GM21717 (cell line): Measurements from ENCODE around the gene ASPM.
"Not testable (repeated sequence)": the region's sequence is repeated elsewhere in the genome, so short reads cannot be mapped to it uniquely, and the experiment has no call there.

Experiments used
- ATAC-seq: cut with Tn5 transposase; IDR thresholded peaks from one replicate; pipeline ENCODE4 v1.9.1; 2021; ENCODE audit warnings: mild to moderate bottlenecking, moderate library complexity; ENCODE audit not compliant: unreplicated experiment

Gene ASPM

GRCh38 chr1:197083474-197083873, 63.0 kb downstream of the ASPM start:
- ATAC-seq: no peak

DNA sequence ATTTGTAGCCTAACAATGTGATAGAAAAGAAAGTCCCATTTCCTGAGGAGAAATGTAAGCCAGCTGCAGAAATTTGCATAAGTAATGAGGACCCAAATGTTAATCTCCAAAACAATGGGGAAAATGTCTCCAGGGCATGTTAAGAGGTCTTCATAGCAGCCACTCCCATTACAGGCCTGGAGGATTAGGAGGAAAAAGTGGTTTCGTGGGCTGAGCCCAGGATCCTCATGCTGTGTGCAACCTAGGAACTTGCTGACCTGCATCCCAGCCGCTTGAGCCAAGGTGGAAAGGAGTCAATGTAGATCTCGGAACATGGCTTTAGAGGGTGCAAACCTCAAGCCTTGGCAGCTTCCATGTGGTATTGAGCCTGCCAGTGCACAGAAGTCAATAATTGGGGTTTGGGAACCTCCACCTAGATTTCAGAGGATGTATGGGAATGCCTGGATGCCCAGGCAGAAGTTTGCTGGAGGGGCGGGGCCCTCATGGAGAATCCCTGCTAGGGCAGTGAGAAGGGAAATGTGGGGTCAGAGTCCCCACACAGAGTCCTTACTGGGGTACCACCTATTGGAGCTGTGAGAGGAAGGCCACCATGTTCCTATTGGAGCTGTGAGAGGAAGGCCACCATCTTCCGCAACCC, 65.2 kb downstream of the ASPM start:
- no peak for ATAC-seq

DNA sequence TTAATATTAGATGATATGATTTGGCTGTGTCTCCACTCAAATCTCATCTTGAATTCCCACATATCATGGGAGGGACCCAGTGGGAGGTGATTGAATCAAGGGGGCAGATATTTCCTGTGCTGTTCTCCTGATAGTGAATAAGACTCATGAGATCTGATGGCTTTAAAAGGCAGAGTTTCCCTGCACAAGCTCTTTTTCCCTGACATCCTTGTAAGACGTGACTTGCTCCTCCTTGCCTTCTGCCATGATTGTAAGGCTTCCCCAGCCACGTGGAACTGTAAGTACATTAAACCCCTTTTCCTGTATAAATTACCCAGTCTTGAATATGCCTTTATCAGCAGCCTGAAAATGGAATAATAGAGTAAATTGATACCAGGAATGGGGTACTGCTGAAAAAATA, 66.1 kb downstream of the ASPM start:
- no peak for ATAC-seq

- ATAC-seq: peak; percentile 58
Measured at GRCh38 chr1:197076585-197076984, 69.9 kb downstream of the ASPM start.

DNA sequence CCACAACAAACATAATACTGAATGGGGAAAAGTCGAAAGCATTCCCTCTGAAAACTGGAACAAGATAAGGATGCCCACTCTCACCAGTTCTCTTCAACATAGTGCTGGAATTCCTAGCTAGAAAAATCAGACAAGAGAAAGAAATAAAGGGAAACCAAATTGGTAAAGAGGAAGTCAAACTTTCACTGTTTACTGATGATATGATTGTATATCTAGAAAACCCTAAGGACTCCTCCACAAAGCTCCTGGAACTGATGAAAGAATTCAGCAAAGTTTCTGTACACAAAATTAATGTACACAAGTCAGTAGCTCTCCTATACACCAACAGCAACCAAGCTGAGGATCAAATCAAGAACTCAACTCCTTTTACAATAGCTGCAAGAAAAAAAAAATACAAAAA, 72.5 kb downstream of the ASPM start:
- ATAC-seq: no peak

- ATAC-seq: no peak
Measured at GRCh38 chr1:197067457-197067818, 79.0 kb downstream of the ASPM start.

GRCh38 chr1:197066719-197067456, 79.6 kb downstream of the ASPM start, which contains the start of gene F13B:
Gene F13B (minus strand): TSS chr1:197067260. CDS start chr1:197067223, 37 bp downstream.
- no peak for ATAC-seq

DNA sequence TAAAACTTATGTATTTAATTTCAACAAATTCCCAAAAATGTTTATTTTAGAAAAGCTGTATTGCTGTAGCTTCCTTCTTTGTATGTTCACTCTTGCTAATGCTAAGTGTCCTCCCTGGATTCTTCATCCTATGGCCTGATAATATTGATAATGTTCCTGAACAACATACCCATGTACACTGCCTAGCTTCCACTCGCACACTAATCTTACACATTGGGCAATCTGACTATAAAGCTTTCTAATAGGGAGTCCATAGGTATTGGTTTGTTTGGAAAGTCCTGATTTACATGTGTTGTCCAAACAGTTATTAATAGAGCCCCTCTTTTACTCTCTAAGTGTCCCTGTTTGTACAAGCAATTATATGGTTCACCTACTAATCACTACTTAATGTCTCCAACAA, 80.2 kb downstream of the ASPM start:
- no peak for ATAC-seq

- no peak for ATAC-seq
Measured at GRCh38 chr1:197065559-197065958, 80.9 kb downstream of the ASPM start.

DNA sequence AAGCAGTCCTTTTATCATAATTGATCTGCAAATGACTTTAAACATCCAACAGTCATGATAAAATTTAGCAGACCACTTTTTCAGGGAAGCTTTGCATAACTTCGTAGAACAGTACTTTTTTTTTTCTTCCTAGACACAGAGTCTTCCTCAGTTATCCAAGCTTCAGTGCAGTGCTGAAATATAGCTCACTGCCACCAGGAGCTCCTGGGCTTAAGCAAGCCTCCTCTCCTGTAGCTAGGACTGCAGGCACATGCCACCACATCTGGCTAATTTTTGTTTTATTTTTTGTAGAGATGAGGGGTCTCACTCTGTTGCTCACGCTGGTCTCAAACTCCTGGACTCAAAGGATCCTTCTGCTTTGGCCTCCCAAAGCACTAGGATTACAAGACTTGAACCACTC, 83.3 kb downstream of the ASPM start:
- ATAC-seq: peak; percentile 20

- peak; percentile 98 for ATAC-seq
Measured at GRCh38 chr1:197062692-197063091, 83.8 kb downstream of the ASPM start.

DNA sequence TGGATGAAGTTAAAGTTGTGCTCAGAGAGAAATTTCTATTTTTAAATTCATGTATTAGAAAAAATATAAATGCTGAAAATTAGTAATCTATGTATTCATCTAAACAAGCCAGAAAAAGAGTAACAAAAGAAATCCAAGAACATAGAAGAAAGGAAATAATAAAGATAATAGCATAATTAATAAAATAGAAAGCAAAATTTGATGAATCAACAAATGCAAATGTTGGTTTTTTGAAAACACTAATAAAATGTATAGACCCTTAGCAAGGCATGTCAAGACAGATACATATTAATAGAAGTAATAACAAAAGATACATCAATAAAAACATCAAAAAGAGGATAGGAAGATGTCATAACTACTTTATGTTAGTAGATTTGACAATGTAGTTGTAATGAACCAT, 97.4 kb downstream of the ASPM start:
- ATAC-seq: no peak

- ATAC-seq: no peak
Measured at GRCh38 chr1:197042676-197043341, 103.7 kb downstream of the ASPM start.

- peak; percentile 97 for ATAC-seq
Measured at GRCh38 chr1:197041486-197042353, 104.7 kb downstream of the ASPM start.

DNA sequence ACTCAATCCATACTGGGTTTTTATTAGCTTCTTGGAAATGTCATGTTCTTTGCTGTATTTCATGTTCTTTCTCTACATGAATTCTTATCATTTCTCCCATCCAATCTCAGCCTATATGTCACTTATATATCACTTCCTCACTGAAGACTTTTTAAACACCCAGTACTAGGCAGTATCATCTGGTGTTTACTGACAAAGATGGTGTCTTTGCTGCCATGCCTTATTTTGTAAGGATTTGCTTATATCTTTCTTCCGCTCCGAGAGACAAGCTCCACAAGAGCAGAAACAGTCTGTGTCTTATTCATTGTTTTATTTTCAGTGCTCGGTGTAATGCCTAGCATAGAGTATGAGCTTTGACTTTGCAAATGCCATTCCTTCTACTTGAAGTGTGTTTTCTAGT, 109.6 kb downstream of the ASPM start:
- no peak for ATAC-seq

DNA sequence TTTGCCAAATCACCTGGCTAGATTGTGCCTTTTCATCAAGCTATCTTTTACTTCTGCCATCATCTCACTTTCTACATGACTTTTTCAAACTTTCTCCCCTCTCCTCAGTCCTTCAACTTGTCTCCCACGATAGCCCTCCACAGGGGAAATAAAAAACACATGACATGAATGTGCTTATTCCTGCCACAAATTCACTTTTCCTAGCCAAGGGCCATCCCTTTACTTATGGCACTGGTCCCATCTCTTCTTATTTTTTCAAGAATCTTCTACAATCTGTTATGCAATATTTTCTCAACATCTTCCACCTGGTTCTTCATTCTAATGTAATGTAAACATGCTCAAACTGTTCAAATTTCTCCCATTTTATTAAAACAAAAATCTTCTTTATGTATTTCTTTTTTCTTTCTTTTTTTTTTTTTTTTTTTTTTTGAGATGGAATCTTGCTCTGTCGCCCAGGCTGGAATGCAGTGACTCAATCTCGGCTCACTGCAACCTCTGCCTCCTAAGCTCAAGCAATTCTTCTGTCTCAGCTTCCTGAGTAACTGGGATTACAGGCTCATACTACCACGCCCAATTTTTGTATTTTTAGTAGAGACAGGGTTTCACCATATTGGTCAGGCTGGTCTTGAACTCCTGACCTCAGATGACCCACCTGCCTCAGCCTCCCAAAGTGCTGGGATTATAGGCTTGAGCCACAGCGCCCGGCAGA, 111.7 kb downstream of the ASPM start:
- ATAC-seq: not testable (repeated sequence)
